Endothelial cell of umbilical vein (primary cell): ENCODE measurements around the gene COX6B1. TPM values are rescaled to one million over a fixed set of nuclear protein-coding genes. Genes with fewer than 3 reads are reported as not detected.

Experiments used
- polyA plus RNA-seq, 4 experiments: library from polyadenylated mRNA; depleted of rRNA in 3 of 4; stranded (reverse) in 3 of 4; unstranded in 1 of 4; fragments of >200 nt; gene quantifications; 2 replicates each; pipeline versions ENCODE4 v1.2.1 to v1.2.3, GENCODE V29; 2011 to 2012; ENCODE audit warnings: missing spikeins in 1 of 4
- total RNA-seq: library from RNA; stranded (reverse); gene quantifications from 2 replicates; pipeline ENCODE4 v1.2.3, GENCODE V29; 2021

The COX6B1 gene
- total and polyA plus RNA-seq, 2 donors (not counting 3 experiments of a cell fraction or from before 2014, with no cell fraction given): 327 to 692 TPM

Other genes starting within 250 kb of the COX6B1 start
- not detected in 2 replicates for gene FFAR2, start 200.1 kb upstream of the COX6B1 start, total RNA-seq
- not detected in 2 replicates for gene FFAR2, start 200.1 kb upstream of the COX6B1 start, polyA plus RNA-seq
- not detected in 2 replicates for gene KRTDAP, start 157.9 kb upstream of the COX6B1 start, total RNA-seq
- not detected in 2 replicates for gene KRTDAP, start 157.9 kb upstream of the COX6B1 start, polyA plus RNA-seq
- gene DMKN, start 134.7 kb upstream of the COX6B1 start, total RNA-seq: not detected in 2 replicates
- gene DMKN, start 134.7 kb upstream of the COX6B1 start, polyA plus RNA-seq: not detected in 2 replicates
- gene SBSN, start 120.0 kb upstream of the COX6B1 start, total RNA-seq: not detected in 2 replicates
- gene SBSN, start 120.0 kb upstream of the COX6B1 start, polyA plus RNA-seq: not detected in 2 replicates
- gene GAPDHS, start 114.9 kb upstream of the COX6B1 start, total RNA-seq: not detected in 2 replicates
- gene GAPDHS, start 114.9 kb upstream of the COX6B1 start, polyA plus RNA-seq: not detected in 2 replicates
- gene TMEM147, start 102.7 kb upstream of the COX6B1 start, total RNA-seq: 75.8 and 76.1 TPM in 2 replicates
- gene TMEM147, start 102.7 kb upstream of the COX6B1 start, polyA plus RNA-seq: 214 and 246 TPM in 2 replicates
- gene ATP4A, start 84.7 kb upstream of the COX6B1 start, total RNA-seq: not detected in 2 replicates
- gene ATP4A, start 84.7 kb upstream of the COX6B1 start, polyA plus RNA-seq: not detected in 2 replicates
- not detected in 2 replicates for gene PMIS2, start 62.1 kb upstream of the COX6B1 start, total RNA-seq
- not detected in 2 replicates for gene PMIS2, start 62.1 kb upstream of the COX6B1 start, polyA plus RNA-seq
- gene HAUS5, start 35.6 kb upstream of the COX6B1 start, total RNA-seq: 17.5 and 19.0 TPM in 2 replicates
- 8.9 and 9.2 TPM in 2 replicates for gene HAUS5, start 35.6 kb upstream of the COX6B1 start, polyA plus RNA-seq
- 97.3 and 99.2 TPM in 2 replicates for gene RBM42, start 19.3 kb upstream of the COX6B1 start, total RNA-seq
- gene RBM42, start 19.3 kb upstream of the COX6B1 start, polyA plus RNA-seq: 78.3 and 81.4 TPM in 2 replicates
- 0.95 and 1.5 TPM in 2 replicates for gene ETV2, start 6.6 kb upstream of the COX6B1 start, total RNA-seq
- gene ETV2, start 6.6 kb upstream of the COX6B1 start, polyA plus RNA-seq: 1.0 and 2.1 TPM in 2 replicates
- gene UPK1A, start 18.2 kb downstream of the COX6B1 start, total RNA-seq: not detected in 2 replicates
- 0.13 TPM in 1 of 2 replicates, not detected in the other for gene UPK1A, start 18.2 kb downstream of the COX6B1 start, polyA plus RNA-seq
- gene ZBTB32, start 56.2 kb downstream of the COX6B1 start, total RNA-seq: not detected in 2 replicates
- not detected in 2 replicates for gene ZBTB32, start 56.2 kb downstream of the COX6B1 start, polyA plus RNA-seq
- 37.2 and 40.0 TPM in 2 replicates for gene KMT2B, start 69.7 kb downstream of the COX6B1 start, total RNA-seq
- 28.4 and 30.1 TPM in 2 replicates for gene KMT2B, start 69.7 kb downstream of the COX6B1 start, polyA plus RNA-seq
- gene IGFLR1, start 94.1 kb downstream of the COX6B1 start, total RNA-seq: 2.6 and 3.4 TPM in 2 replicates
- gene IGFLR1, start 94.1 kb downstream of the COX6B1 start, polyA plus RNA-seq: 7.6 and 11.8 TPM in 2 replicates
- 5.6 and 10.5 TPM in 2 replicates for gene U2AF1L4, start 97.1 kb downstream of the COX6B1 start, total RNA-seq
- gene U2AF1L4, start 97.1 kb downstream of the COX6B1 start, polyA plus RNA-seq: 13.5 and 15.0 TPM in 2 replicates
- gene PSENEN, start 97.3 kb downstream of the COX6B1 start, total RNA-seq: 65.6 and 70.1 TPM in 2 replicates
- gene PSENEN, start 97.3 kb downstream of the COX6B1 start, polyA plus RNA-seq: 60.0 and 86.8 TPM in 2 replicates
- gene LIN37, start 100.3 kb downstream of the COX6B1 start, total RNA-seq: 11.3 and 15.5 TPM in 2 replicates
- gene LIN37, start 100.3 kb downstream of the COX6B1 start, polyA plus RNA-seq: 21.4 and 21.9 TPM in 2 replicates
- 2.7 and 6.2 TPM in 2 replicates for gene HSPB6, start 108.7 kb downstream of the COX6B1 start, total RNA-seq
- 2.3 and 3.4 TPM in 2 replicates for gene HSPB6, start 108.7 kb downstream of the COX6B1 start, polyA plus RNA-seq
- 28.3 and 32.1 TPM in 2 replicates for gene PROSER3, start 109.9 kb downstream of the COX6B1 start, total RNA-seq
- 18.3 and 19.5 TPM in 2 replicates for gene PROSER3, start 109.9 kb downstream of the COX6B1 start, polyA plus RNA-seq
- 18.4 and 32.8 TPM in 2 replicates for gene ARHGAP33, start 127.2 kb downstream of the COX6B1 start, total RNA-seq
- gene ARHGAP33, start 127.2 kb downstream of the COX6B1 start, polyA plus RNA-seq: 11.0 and 11.7 TPM in 2 replicates
- gene PRODH2, start 164.5 kb downstream of the COX6B1 start, total RNA-seq: not detected in 2 replicates
- gene PRODH2, start 164.5 kb downstream of the COX6B1 start, polyA plus RNA-seq: not detected in 2 replicates
- not detected in 2 replicates for gene NPHS1, start 204.2 kb downstream of the COX6B1 start, total RNA-seq
- not detected in 2 replicates for gene NPHS1, start 204.2 kb downstream of the COX6B1 start, polyA plus RNA-seq
- gene KIRREL2, start 208.6 kb downstream of the COX6B1 start, total RNA-seq: not detected in 2 replicates
- not detected in 2 replicates for gene KIRREL2, start 208.6 kb downstream of the COX6B1 start, polyA plus RNA-seq
- gene APLP1, start 220.3 kb downstream of the COX6B1 start, total RNA-seq: 6.2 and 9.0 TPM in 2 replicates
- gene APLP1, start 220.3 kb downstream of the COX6B1 start, polyA plus RNA-seq: 13.0 and 15.1 TPM in 2 replicates